ENCODE measurements around the gene KCNJ16.

The KCNJ16 gene

DNA sequence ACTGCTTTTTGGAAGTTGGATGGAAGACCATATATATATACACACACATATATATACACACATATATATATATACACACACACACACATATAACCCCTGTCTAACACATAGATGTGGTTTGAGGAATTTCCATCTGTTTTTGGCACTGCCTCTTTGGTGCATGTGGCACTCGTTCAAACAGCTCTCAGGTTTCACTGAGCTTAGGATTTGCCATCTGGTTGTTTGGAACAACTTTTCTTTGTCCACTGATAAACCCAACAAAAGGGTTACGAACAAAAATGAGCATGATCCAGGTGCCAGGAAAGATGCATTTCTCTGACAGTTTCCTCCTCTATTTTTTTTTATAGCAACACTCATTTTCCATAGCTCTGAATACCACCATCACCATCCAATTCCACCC, 14.6 kb upstream of the KCNJ16 start:
- TF ChIP-seq TAF1 (IDR thresholded peaks at IDR 0.05; ENCODE audit: low read depth, low read length) (no peak), POU2F2 (IDR thresholded peaks at IDR 0.05; ENCODE audit: low read depth, low read length) (no peak), PAX5 (IDR thresholded peaks at IDR 0.05; ENCODE audit: insufficient read depth, low read length, severe bottlenecking) (no peak), POLR2AphosphoS5 (IDR thresholded peaks at IDR 0.05; ENCODE audit: low read depth, low read length) (no peak), POLR2A (IDR thresholded peaks at IDR 0.05; ENCODE audit: low read depth, low read length) (no peak)
- DNase-seq (ENCODE audit: insufficient read length, low spot score) (no peak), FAIRE-seq (no peak)

DNA sequence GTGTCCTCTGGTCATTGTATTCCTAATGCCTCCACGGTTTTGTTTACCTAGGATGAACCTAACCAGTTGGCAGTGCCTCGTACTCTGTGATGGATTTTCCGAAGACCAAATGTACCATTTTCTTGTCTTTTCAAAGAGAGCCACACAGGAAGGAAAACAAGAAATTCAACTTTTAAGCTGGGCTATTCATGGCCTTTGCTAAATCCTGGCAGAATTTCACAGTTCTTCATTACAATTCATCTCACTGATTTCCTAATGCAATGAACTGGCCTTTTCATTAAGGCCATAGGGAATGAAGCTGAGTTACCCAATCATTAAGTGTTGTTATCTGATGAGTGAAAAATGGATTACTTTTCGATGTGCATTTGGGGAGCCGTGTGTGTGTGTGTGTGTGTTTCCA, 7.9 kb upstream of the KCNJ16 start:
- no peak for FAIRE-seq
- DNase-seq (ENCODE audit: insufficient read length, low spot score): no peak
- TF ChIP-seq POLR2A (IDR thresholded peaks at IDR 0.05; ENCODE audit: low read depth, low read length): no peak

DNA sequence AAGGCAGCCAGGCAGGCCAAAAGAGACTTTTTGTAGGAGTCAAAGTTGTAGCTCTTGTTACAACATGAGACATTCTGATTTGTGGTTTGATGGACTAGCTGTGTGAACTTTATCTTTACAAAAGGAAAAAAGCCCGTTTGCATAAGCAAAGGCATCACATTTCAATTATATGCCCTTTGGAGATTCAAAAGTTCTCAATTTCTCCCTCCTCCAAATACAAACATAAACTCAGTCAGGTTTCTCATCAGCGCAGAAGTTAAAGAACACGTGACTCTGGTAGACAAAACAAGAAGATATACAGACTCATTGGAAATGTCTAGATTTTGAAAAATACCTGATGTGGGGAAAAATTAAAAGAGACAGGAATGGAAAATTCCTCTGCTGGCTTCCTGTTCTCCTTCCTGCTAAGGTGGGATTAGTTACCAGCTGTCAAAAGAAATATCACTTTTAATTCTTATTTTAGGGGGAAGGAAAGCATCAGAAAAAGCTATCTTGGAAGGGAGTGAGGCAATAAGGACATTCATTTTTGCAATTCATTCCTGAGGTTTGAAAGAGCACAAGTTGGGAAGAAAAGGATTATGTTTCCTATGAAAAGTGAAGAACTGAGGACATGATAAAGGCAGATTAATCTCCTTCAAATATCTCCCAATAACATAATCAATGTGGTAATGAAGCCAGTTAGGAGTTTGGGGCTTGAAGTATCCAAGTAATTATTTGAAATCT, 4.6 kb upstream of the KCNJ16 start:
- TF ChIP-seq POLR2A (IDR thresholded peaks at IDR 0.05; ENCODE audit: low read depth, low read length): no peak
- TF ChIP-seq TAF1 (IDR thresholded peaks at IDR 0.05; ENCODE audit: low read depth, low read length): no peak
- TF ChIP-seq PAX5 (IDR thresholded peaks at IDR 0.05; ENCODE audit: insufficient read depth, low read length, severe bottlenecking): no peak
- no peak for TF ChIP-seq POU2F2 (IDR thresholded peaks at IDR 0.05; ENCODE audit: low read depth, low read length)
- no peak for TF ChIP-seq SPI1 (IDR thresholded peaks at IDR 0.05; ENCODE audit: low read depth, low read length)
- TF ChIP-seq POLR2AphosphoS5 (IDR thresholded peaks at IDR 0.05; ENCODE audit: low read depth, low read length): no peak
- FAIRE-seq (no peak), DNase-seq (ENCODE audit: insufficient read length, low spot score) (no peak)

- TF ChIP-seq PAX5 (IDR thresholded peaks at IDR 0.05; ENCODE audit: insufficient read depth, low read length, severe bottlenecking) (no peak), SPI1 (IDR thresholded peaks at IDR 0.05; ENCODE audit: low read depth, low read length) (no peak), POU2F2 (IDR thresholded peaks at IDR 0.05; ENCODE audit: low read depth, low read length) (no peak), POLR2AphosphoS5 (IDR thresholded peaks at IDR 0.05; ENCODE audit: low read depth, low read length) (no peak), TAF1 (IDR thresholded peaks at IDR 0.05; ENCODE audit: low read depth, low read length) (no peak), POLR2A (IDR thresholded peaks at IDR 0.05; ENCODE audit: low read depth, low read length) (no peak)
- DNase-seq (ENCODE audit: insufficient read length, low spot score) (no peak), FAIRE-seq (no peak)
Observed at GRCh38 chr17:70071127-70071526, 3.9 kb upstream of the KCNJ16 start.

DNA sequence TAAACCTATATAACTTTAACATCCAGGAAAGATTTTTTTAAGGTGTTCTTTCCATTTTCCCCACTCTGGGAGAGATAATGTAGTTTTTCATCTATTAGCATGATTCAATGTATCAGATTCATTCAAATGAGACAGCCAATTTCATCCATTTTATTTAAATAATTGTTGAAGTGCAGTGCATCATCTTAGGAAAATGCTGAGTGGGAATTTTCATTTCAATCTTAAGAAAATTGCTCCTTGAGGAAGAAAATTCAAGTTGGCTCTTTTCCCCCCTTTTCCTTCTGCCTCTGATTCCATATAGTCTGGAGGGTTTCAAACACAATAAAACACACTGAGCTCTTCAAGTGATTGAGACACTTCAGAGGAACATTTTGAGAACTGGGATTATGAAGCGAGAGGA, 3.4 kb upstream of the KCNJ16 start:
- TF ChIP-seq POLR2A (IDR thresholded peaks at IDR 0.05; ENCODE audit: low read depth, low read length): no peak
- no peak for TF ChIP-seq POU2F2 (IDR thresholded peaks at IDR 0.05; ENCODE audit: low read depth, low read length)
- TF ChIP-seq TAF1 (IDR thresholded peaks at IDR 0.05; ENCODE audit: low read depth, low read length): no peak
- no peak for TF ChIP-seq POLR2AphosphoS5 (IDR thresholded peaks at IDR 0.05; ENCODE audit: low read depth, low read length)
- TF ChIP-seq PAX5 (IDR thresholded peaks at IDR 0.05; ENCODE audit: insufficient read depth, low read length, severe bottlenecking): no peak
- TF ChIP-seq SPI1 (IDR thresholded peaks at IDR 0.05; ENCODE audit: low read depth, low read length): no peak
- no peak for FAIRE-seq
- DNase-seq (ENCODE audit: insufficient read length, low spot score): no peak

GRCh38 chr17:70072546-70073309, 2.3 kb upstream of the KCNJ16 start:
- DNase-seq (ENCODE audit: insufficient read length, low spot score) (no peak), FAIRE-seq (no peak)
- TF ChIP-seq SPI1 (IDR thresholded peaks at IDR 0.05; ENCODE audit: low read depth, low read length) (no peak), TAF1 (IDR thresholded peaks at IDR 0.05; ENCODE audit: low read depth, low read length) (no peak), POLR2A (IDR thresholded peaks at IDR 0.05; ENCODE audit: low read depth, low read length) (no peak), POLR2AphosphoS5 (IDR thresholded peaks at IDR 0.05; ENCODE audit: low read depth, low read length) (no peak), PAX5 (IDR thresholded peaks at IDR 0.05; ENCODE audit: insufficient read depth, low read length, severe bottlenecking) (no peak), POU2F2 (IDR thresholded peaks at IDR 0.05; ENCODE audit: low read depth, low read length) (no peak)

GRCh38 chr17:70073310-70073709, 1.7 kb upstream of the KCNJ16 start:
- no peak for DNase-seq (ENCODE audit: insufficient read length, low spot score)
- TF ChIP-seq POLR2A (IDR thresholded peaks at IDR 0.05; ENCODE audit: low read depth, low read length) (no peak), TAF1 (IDR thresholded peaks at IDR 0.05; ENCODE audit: low read depth, low read length) (no peak), PAX5 (IDR thresholded peaks at IDR 0.05; ENCODE audit: insufficient read depth, low read length, severe bottlenecking) (no peak), POU2F2 (IDR thresholded peaks at IDR 0.05; ENCODE audit: low read depth, low read length) (no peak)
- FAIRE-seq: no peak

DNA sequence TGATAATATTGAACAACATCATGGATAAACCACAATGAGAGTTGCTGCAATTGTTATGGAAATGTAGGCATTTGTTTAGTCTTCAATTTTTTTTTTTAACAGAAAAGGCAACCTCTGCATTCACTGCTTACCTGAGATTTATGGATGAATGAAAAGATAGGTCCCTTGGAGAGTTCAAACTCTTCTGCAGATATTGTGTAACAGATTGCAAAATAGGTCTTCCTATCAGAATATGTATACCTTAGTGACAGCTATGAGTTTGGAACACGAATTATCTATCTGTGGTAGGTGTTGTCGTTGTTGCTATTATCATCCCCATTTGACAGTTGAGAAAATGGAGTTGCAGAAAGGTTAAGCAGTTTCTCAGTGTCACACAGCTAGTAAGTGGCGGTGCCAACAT, 1.2 kb upstream of the KCNJ16 start:
- FAIRE-seq: no peak
- no peak for DNase-seq (ENCODE audit: insufficient read length, low spot score)
- no peak for TF ChIP-seq SPI1 (IDR thresholded peaks at IDR 0.05; ENCODE audit: low read depth, low read length)
- TF ChIP-seq POU2F2 (IDR thresholded peaks at IDR 0.05; ENCODE audit: low read depth, low read length): no peak
- no peak for TF ChIP-seq PAX5 (IDR thresholded peaks at IDR 0.05; ENCODE audit: insufficient read depth, low read length, severe bottlenecking)
- TF ChIP-seq TAF1 (IDR thresholded peaks at IDR 0.05; ENCODE audit: low read depth, low read length): no peak
- no peak for TF ChIP-seq POLR2A (IDR thresholded peaks at IDR 0.05; ENCODE audit: low read depth, low read length)
- no peak for TF ChIP-seq POLR2AphosphoS5 (IDR thresholded peaks at IDR 0.05; ENCODE audit: low read depth, low read length)

GRCh38 chr17:70074236-70074830, 692 bp upstream of the KCNJ16 start:
- FAIRE-seq (no peak), DNase-seq (ENCODE audit: insufficient read length, low spot score) (no peak)
- TF ChIP-seq SPI1 (IDR thresholded peaks at IDR 0.05; ENCODE audit: low read depth, low read length) (no peak), TAF1 (IDR thresholded peaks at IDR 0.05; ENCODE audit: low read depth, low read length) (no peak), PAX5 (IDR thresholded peaks at IDR 0.05; ENCODE audit: insufficient read depth, low read length, severe bottlenecking) (no peak), POU2F2 (IDR thresholded peaks at IDR 0.05; ENCODE audit: low read depth, low read length) (no peak), POLR2AphosphoS5 (IDR thresholded peaks at IDR 0.05; ENCODE audit: low read depth, low read length) (no peak), POLR2A (IDR thresholded peaks at IDR 0.05; ENCODE audit: low read depth, low read length) (no peak)

Measured in GM12891 (cell line).